HPDE6-E6E7 (cell line): ENCODE data around the gene LRRC37A3.
A peak's percentile ranks its signal among the peaks of the same experiment; 100 is the strongest.
"Not testable (repeated sequence)": the region's sequence is repeated elsewhere in the genome, so short reads cannot be mapped to it uniquely, and the experiment has no call there.

ENCODE experiments used
- DNase-seq: peaks from one replicate; pipeline ENCODE4 v3.0.0; 2011; ENCODE audit warnings: missing footprints; ENCODE audit errors: extremely low spot score

Gene LRRC37A3

GRCh38 chr17:64926430-64926829, 7.2 kb upstream of the LRRC37A3 start:
- DNase-seq = not testable (repeated sequence)

GRCh38 chr17:64925244-64925643, 6.0 kb upstream of the LRRC37A3 start:
- DNase-seq = not testable (repeated sequence)

GRCh38 chr17:64923051-64923568, 3.8 kb upstream of the LRRC37A3 start:
- DNase-seq = not testable (repeated sequence)

- DNase-seq = no peak
Observed at GRCh38 chr17:64920419-64921172, 1.3 kb upstream of the LRRC37A3 start.

GRCh38 chr17:64920026-64920418, 744 bp upstream of the LRRC37A3 start:
- DNase-seq = no peak

GRCh38 chr17:64918842-64919288, 413 bp downstream of the LRRC37A3 start:
- not testable (repeated sequence) for DNase-seq

- DNase-seq = not testable (repeated sequence)
Observed at GRCh38 chr17:64917540-64917939, 1.7 kb downstream of the LRRC37A3 start.

GRCh38 chr17:64915244-64915643, 4.0 kb downstream of the LRRC37A3 start:
- DNase-seq = not testable (repeated sequence)

- not testable (repeated sequence) for DNase-seq
Observed at GRCh38 chr17:64910191-64910514, 9.1 kb downstream of the LRRC37A3 start.

GRCh38 chr17:64909511-64910190, 9.6 kb downstream of the LRRC37A3 start:
- not testable (repeated sequence) for DNase-seq

GRCh38 chr17:64904069-64904468, 15.2 kb downstream of the LRRC37A3 start:
- DNase-seq = not testable (repeated sequence)

GRCh38 chr17:64897136-64897535, 22.1 kb downstream of the LRRC37A3 start:
- not testable (repeated sequence) for DNase-seq

- DNase-seq = not testable (repeated sequence)
Observed at GRCh38 chr17:64874210-64874609, 45.1 kb downstream of the LRRC37A3 start.

GRCh38 chr17:64847504-64848466, 71.5 kb downstream of the LRRC37A3 start:
- DNase-seq = peak; percentile 3

- not testable (repeated sequence) for DNase-seq
Observed at GRCh38 chr17:64846892-64847291, 72.4 kb downstream of the LRRC37A3 start.

GRCh38 chr17:64843918-64844317, 75.4 kb downstream of the LRRC37A3 start:
- DNase-seq = not testable (repeated sequence)

GRCh38 chr17:64842900-64843299, 76.4 kb downstream of the LRRC37A3 start:
- DNase-seq = not testable (repeated sequence)

- DNase-seq = not testable (repeated sequence)
Observed at GRCh38 chr17:64840960-64841359, 78.3 kb downstream of the LRRC37A3 start.

GRCh38 chr17:64838513-64838912, 80.8 kb downstream of the LRRC37A3 start:
- DNase-seq = not testable (repeated sequence)

- peak; percentile 19 for DNase-seq
Observed at GRCh38 chr17:64837018-64837761, 82.1 kb downstream of the LRRC37A3 start.

- not testable (repeated sequence) for DNase-seq
Observed at GRCh38 chr17:64836623-64837017, 82.7 kb downstream of the LRRC37A3 start.
